BLaER1 treated with 17β-estradiol and CSF1 and Interleukin-3, amounts not matched to agents 10 nM and 100 nM (cell line): ENCODE data around the gene C19orf67.

Experiments
- H3K27ac ChIP-seq, 11 experiments: shearing (Covaris generic); formaldehyde crosslinking; 2 replicates each; pipeline ENCODE4 v1.8.1; 2022
- H3K27me3 ChIP-seq, 11 experiments: shearing (Covaris generic); formaldehyde crosslinking; 2 replicates each; pipeline ENCODE4 v1.8.1; 2022
- H3K36me3 ChIP-seq, 11 experiments: shearing (Covaris generic); formaldehyde crosslinking; 2 replicates each; pipeline ENCODE4 v1.8.1; 2022
- H3K4me1 ChIP-seq, 10 experiments: shearing (Covaris generic); formaldehyde crosslinking; 2 replicates each; pipeline ENCODE4 v1.8.1; 2022
- H3K4me2 ChIP-seq, 11 experiments: shearing (Covaris generic); formaldehyde crosslinking; 2 replicates each; pipeline ENCODE4 v1.8.1; 2022
- H3K4me3 ChIP-seq, 10 experiments: shearing (Covaris generic); formaldehyde crosslinking; 2 replicates each; pipeline ENCODE4 v1.8.1; 2022
- H3K9ac ChIP-seq, 11 experiments: shearing (Covaris generic); formaldehyde crosslinking; 2 replicates each; pipeline ENCODE4 v1.8.1; 2022
- H3K9me3 ChIP-seq, 11 experiments: shearing (Covaris generic); formaldehyde crosslinking; replicated peaks in 1 of 11; 2 replicates each; pipeline ENCODE4 v1.8.1; 2022
- H4K20me1 ChIP-seq, 11 experiments: shearing (Covaris generic); formaldehyde crosslinking; 2 replicates each; pipeline ENCODE4 v1.8.1; 2022
- Cebpa-rat ChIP-seq, 11 experiments: shearing (Covaris generic); IDR thresholded peaks; 2 replicates each; pipeline ENCODE4 v1.8.1; 2022

Gene C19orf67

GRCh38 chr19:14072535-14073260 lies 12.9 kb downstream of the C19orf67 start, which contains the start of gene MISP3:
Gene MISP3 (plus strand): TSS chr19:14072786. CDS start chr19:14073310, 524 bp downstream.
- Histone ChIP-seq H3K9me3 (no peaks in the 10 kb centered on the region), H3K27ac (peak within 1 kb of the TSS in 6 of 11 experiments; percentile 17 to 55 (median 50); a peak in 10 of 22 replicates), H3K4me2 (peak within 1 kb of the TSS; percentile 90 to 100 (median 99)), H3K4me3 (peak within 1 kb of the TSS; percentile 58 to 87 (median 68)), H3K9ac (peak within 1 kb of the TSS; percentile 48 to 80 (median 72)), H3K36me3 (no peaks in the 10 kb centered on the region), H3K27me3 (peaks cover 15 to 38% (median 34%) of the 10 kb centered on the region in 11 experiments; a peak in 21 of 22 replicates), H4K20me1 (peaks cover 0 to 9% (median 0%) of the 10 kb centered on the region in 11 experiments; a peak in 6 of 22 replicates), H3K4me1 (peaks cover 34 to 61% (median 47%) of the 10 kb centered on the region in 10 experiments)
- TF ChIP-seq Cebpa-rat (IDR thresholded peaks at IDR 0.05): no peak

GRCh38 chr19:14070268-14071050 lies 15.1 kb downstream of the C19orf67 start:
- Histone ChIP-seq H3K4me3 (no peak overlapping the region), H3K4me1 (peaks cover 12 to 43% (median 36%) of the 10 kb centered on the region in 10 experiments), H3K9me3 (no peaks in the 10 kb centered on the region), H3K9ac (no peak overlapping the region), H3K36me3 (no peaks in the 10 kb centered on the region), H3K27me3 (peaks cover 15 to 38% (median 34%) of the 10 kb centered on the region in 11 experiments; a peak in 21 of 22 replicates), H3K4me2 (no peak overlapping the region), H3K27ac (no peak overlapping the region), H4K20me1 (peaks cover 0 to 9% (median 0%) of the 10 kb centered on the region in 11 experiments; a peak in 6 of 22 replicates)
- no peak for TF ChIP-seq Cebpa-rat (IDR thresholded peaks at IDR 0.05)

- H3K27me3 ChIP-seq: peaks cover 0 to 11% (median 4%) of the 10 kb centered on the region in 11 experiments; a peak in 7 of 22 replicates
- no peak overlapping the region for H3K27ac ChIP-seq
- peaks cover 0 to 25% (median 7%) of the 10 kb centered on the region in 10 experiments; a peak in 13 of 20 replicates for H3K4me1 ChIP-seq
- no peak for TF ChIP-seq Cebpa-rat (IDR thresholded peaks at IDR 0.05)
- no peaks in the 10 kb centered on the region for H3K9me3 ChIP-seq
- no peaks in the 10 kb centered on the region for H4K20me1 ChIP-seq
- no peak overlapping the region for H3K4me2 ChIP-seq
- no peak overlapping the region for H3K9ac ChIP-seq
- no peak overlapping the region for H3K4me3 ChIP-seq
- H3K36me3 ChIP-seq: no peaks in the 10 kb centered on the region
Observed at GRCh38 chr19:14066134-14066533, 19.4 kb downstream of the C19orf67 start.

- TF ChIP-seq Cebpa-rat (IDR thresholded peaks at IDR 0.05): peak in 3 of 11 experiments; percentile 16 to 58 (median 27); a peak in 2 of 22 replicates
- H3K27ac ChIP-seq: no peak overlapping the region
- peaks cover 13 to 40% (median 25%) of the 10 kb centered on the region in 11 experiments for H3K27me3 ChIP-seq
- H3K4me3 ChIP-seq: no peak overlapping the region
- H3K9me3 ChIP-seq: no peaks in the 10 kb centered on the region
- H4K20me1 ChIP-seq: no peaks in the 10 kb centered on the region; a peak in 2 of 22 replicates
- H3K4me1 ChIP-seq: peaks cover 6 to 33% (median 15%) of the 10 kb centered on the region in 10 experiments; a peak in 18 of 20 replicates
- H3K36me3 ChIP-seq: no peaks in the 10 kb centered on the region
- H3K4me2 ChIP-seq: peak overlapping the region in 5 of 11 experiments; percentile 11 to 58 (median 36); a peak in 8 of 22 replicates
- H3K9ac ChIP-seq: no peak overlapping the region
Observed at GRCh38 chr19:14063105-14063504, 22.5 kb downstream of the C19orf67 start.

GRCh38 chr19:14062558-14062855 lies 23.1 kb downstream of the C19orf67 start:
- no peak overlapping the region for H3K4me3 ChIP-seq
- peaks cover 19 to 46% (median 31%) of the 10 kb centered on the region in 11 experiments for H3K27me3 ChIP-seq
- TF ChIP-seq Cebpa-rat (IDR thresholded peaks at IDR 0.05): no peak

GRCh38 chr19:14061751-14062557 lies 23.6 kb downstream of the C19orf67 start, which contains the start of gene PALM3:
Gene PALM3 (minus strand): TSS chr19:14062076. CDS start chr19:14061980, 96 bp downstream.
- Histone ChIP-seq H3K27me3 (peaks cover 23 to 50% (median 35%) of the 10 kb centered on the region in 11 experiments), H4K20me1 (peaks cover 0 to 1% (median 0%) of the 10 kb centered on the region in 11 experiments; a peak in 2 of 22 replicates), H3K4me3 (no peak within 1 kb of the TSS), H3K4me2 (peak within 1 kb of the TSS in 6 of 11 experiments; percentile 11 to 58 (median 34); a peak in 9 of 22 replicates), H3K9ac (peak within 1 kb of the TSS in 2 of 11 experiments; percentile 15 to 16; a peak in 2 of 22 replicates), H3K27ac (no peak within 1 kb of the TSS), H3K36me3 (no peaks in the 10 kb centered on the region), H3K9me3 (no peaks in the 10 kb centered on the region), H3K4me1 (peaks cover 10 to 38% (median 19%) of the 10 kb centered on the region in 10 experiments; a peak in 19 of 20 replicates)
- no peak for TF ChIP-seq Cebpa-rat (IDR thresholded peaks at IDR 0.05)

More at GRCh38 chr19:14062558-14062855, 23.1 kb downstream of the C19orf67 start:
- Histone ChIP-seq H3K36me3 (no peaks in the 10 kb centered on the region), H3K9me3 (no peaks in the 10 kb centered on the region), H3K9ac (peak overlapping the region in 2 of 11 experiments; percentile 15 to 16; a peak in 2 of 22 replicates), H3K4me1 (peaks cover 10 to 38% (median 19%) of the 10 kb centered on the region in 10 experiments; a peak in 19 of 20 replicates), H3K4me2 (peak overlapping the region in 3 of 11 experiments; percentile 36 to 58 (median 54); a peak in 5 of 22 replicates), H3K27ac (no peak overlapping the region), H4K20me1 (no peaks in the 10 kb centered on the region; a peak in 2 of 22 replicates)

- Histone ChIP-seq H3K9me3 (no peaks in the 10 kb centered on the region), H3K4me2 (no peak overlapping the region), H3K27ac (no peak overlapping the region), H4K20me1 (peaks cover 0 to 9% (median 0%) of the 10 kb centered on the region in 11 experiments; a peak in 3 of 22 replicates), H3K4me3 (no peak overlapping the region), H3K36me3 (no peaks in the 10 kb centered on the region), H3K9ac (no peak overlapping the region), H3K4me1 (peaks cover 10 to 35% (median 19%) of the 10 kb centered on the region in 10 experiments; a peak in 19 of 20 replicates), H3K27me3 (peaks cover 31 to 58% (median 43%) of the 10 kb centered on the region in 11 experiments)
- TF ChIP-seq Cebpa-rat (IDR thresholded peaks at IDR 0.05): no peak
Observed at GRCh38 chr19:14061081-14061749, 24.4 kb downstream of the C19orf67 start.
